Esophagus muscularis mucosa (tissue), 4 donors: ENCODE data around the gene A1BG. TPM values are rescaled to one million over a fixed set of nuclear protein-coding genes. Genes with fewer than 3 reads are reported as not detected.

ENCODE experiments used
- DNase-seq: peaks from one replicate; pipeline ENCODE4 v3.0.0-alpha.2; 2017; ENCODE audit errors: extremely low spot score
- H3K27ac ChIP-seq, 4 donors: fragments of 200-600 bp; sonication (generic); replicated peaks in 1 of 4; 1 replicate in 3 of 4; 2 replicates in 1 of 4; pipeline ENCODE4 v1.5.1; 2016 to 2019; ENCODE audit warnings: mild to moderate bottlenecking in 1 of 4
- H3K27me3 ChIP-seq, 4 donors: fragments of 200-600 bp; sonication (generic); one replicate each; pipeline versions ENCODE4 v1.5.1 to v1.6.0; 2016 to 2019
- H3K36me3 ChIP-seq, 4 donors: fragments of 200-600 bp; sonication (generic); one replicate each; pipeline ENCODE4 v1.5.1; 2016 to 2019
- H3K4me1 ChIP-seq, 4 donors: fragments of 200-600 bp; sonication (generic); one replicate each; pipeline ENCODE4 v1.5.1; 2016 to 2019
- H3K4me3 ChIP-seq, 4 donors: fragments of 200-600 bp; sonication (generic); 1 replicate in 2 of 4; 2 replicates in 2 of 4; pipeline ENCODE4 v1.5.1; 2016 to 2019; ENCODE audit warnings: mild to moderate bottlenecking in 4 of 4, moderate library complexity in 1 of 4
- H3K9me3 ChIP-seq, 4 donors: fragments of 200-600 bp; sonication (generic); 1 replicate in 3 of 4; 2 replicates in 1 of 4; pipeline ENCODE4 v1.5.1; 2016 to 2019
- EP300 ChIP-seq: sonication (generic); formaldehyde crosslinking; IDR thresholded peaks from one replicate; pipeline ENCODE4 v1.6.1; 2017; ENCODE audit warnings: antibody characterized with exemption
- POLR2A ChIP-seq: fragments of 450-650 bp; IDR thresholded peaks from one replicate; pipeline ENCODE4 v1.6.1; 2017; ENCODE audit warnings: antibody characterized with exemption, moderate library complexity, mild to moderate bottlenecking, low read depth
- POLR2AphosphoS5 ChIP-seq, 2 donors: sonication (generic); formaldehyde crosslinking; IDR thresholded peaks; one replicate each; pipeline ENCODE4 v1.6.1; 2017; ENCODE audit warnings: antibody characterized with exemption in 2 of 2
- WGBS: methylation state at CpG from one replicate; pipeline ENCODE4 v1.1.5; 2018; 5-methylcytosine and 5-hydroxymethylcytosine counted together
- intact Hi-C: fragments of 100-400 bp; cut with DNase I; formaldehyde crosslinking; loops from one replicate; pipeline ENCODE4 v1.15.1; 2023
- total RNA-seq, 4 donors: library from RNA; depleted of rRNA; stranded (reverse); fragments of >200 nt; gene quantifications; one replicate each; pipeline versions ENCODE4 v1.1.0 to v1.2.1, GENCODE V29; 2016
- TF ChIP-seq, protein P1 (sequence below), 3 experiments: fragments of 200-600 bp in 2 of 3; fragments of 450-650 bp in 1 of 3; sonication (generic) in 2 of 3; IDR thresholded peaks; one replicate each; pipeline ENCODE4 v1.5.1; 2017 to 2019; ENCODE audit warnings: antibody characterized with exemption in 3 of 3, mild to moderate bottlenecking in 2 of 3, moderate library complexity in 1 of 3

The A1BG gene
- total RNA-seq, 4 donors from 2014 or later = 0.83 to 12.1 (median 9.5) TPM

DNA sequence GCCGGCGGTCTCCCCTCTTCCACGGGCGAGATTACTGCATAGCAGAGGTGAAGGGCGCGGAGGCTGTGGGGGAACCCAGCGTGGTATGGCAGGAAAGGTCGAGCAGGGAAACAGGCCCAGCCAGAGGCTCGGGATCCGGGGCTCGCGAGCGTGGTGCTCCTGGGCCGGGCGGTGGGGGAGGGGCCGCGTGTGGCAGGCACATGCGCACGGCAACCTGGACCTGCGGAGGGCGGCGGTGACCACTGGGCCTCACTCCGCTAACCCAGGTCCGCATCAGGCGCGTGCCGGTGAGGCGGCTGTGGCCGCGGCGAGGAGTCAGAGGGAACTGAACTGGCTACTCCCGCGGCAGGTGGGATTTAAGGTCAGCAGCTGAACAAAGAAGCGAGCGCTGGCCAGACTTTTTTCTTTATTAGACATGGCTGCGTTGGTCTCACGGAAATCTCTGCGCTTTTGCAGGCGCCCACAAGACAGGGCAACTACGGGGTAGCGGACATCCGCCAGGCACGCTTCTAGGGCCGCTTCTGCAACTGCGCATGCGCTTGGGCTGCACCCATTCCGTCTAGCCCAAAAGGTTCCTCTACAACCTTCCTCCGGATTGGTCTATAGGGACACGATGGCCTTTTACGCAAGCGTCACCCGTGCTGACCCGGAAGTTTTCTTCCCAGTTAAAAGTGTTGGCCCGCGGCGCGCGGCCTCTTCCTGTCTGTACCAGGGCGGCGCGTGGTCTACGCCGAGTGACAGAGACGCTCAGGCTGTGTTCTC, 33.5 kb upstream of the A1BG start, which contains the start of gene RPS5:
RPS5 (plus strand) TSS at position 694 of the 762 bp plus-strand sequence. CDS start 869 bp downstream, outside the sequence.
- Histone ChIP-seq H3K27me3 (no peaks in the 10 kb centered on the region), H3K9me3 (no peaks in the 10 kb centered on the region), H3K4me1 (peaks cover 35 to 62% (median 53%) of the 10 kb centered on the region in 4 donors), H3K36me3 (peaks cover 22 to 39% (median 31%) of the 10 kb centered on the region in 4 donors), H3K4me3 (peak within 1 kb of the TSS; percentile 75 to 87 (median 80)), H3K27ac (peak within 1 kb of the TSS; percentile 95 to 99 (median 98))
- TF ChIP-seq EP300 (no peak), POLR2A (peak; percentile 70), POLR2AphosphoS5 (IDR thresholded peaks at IDR 0.05) (peak; percentile 92 to 94)
- DNase-seq = peak; percentile 99
- WGBS = 0% methylated on average over 10 of the region's 64 CpGs
- intact Hi-C loops = no loop called here

DNA sequence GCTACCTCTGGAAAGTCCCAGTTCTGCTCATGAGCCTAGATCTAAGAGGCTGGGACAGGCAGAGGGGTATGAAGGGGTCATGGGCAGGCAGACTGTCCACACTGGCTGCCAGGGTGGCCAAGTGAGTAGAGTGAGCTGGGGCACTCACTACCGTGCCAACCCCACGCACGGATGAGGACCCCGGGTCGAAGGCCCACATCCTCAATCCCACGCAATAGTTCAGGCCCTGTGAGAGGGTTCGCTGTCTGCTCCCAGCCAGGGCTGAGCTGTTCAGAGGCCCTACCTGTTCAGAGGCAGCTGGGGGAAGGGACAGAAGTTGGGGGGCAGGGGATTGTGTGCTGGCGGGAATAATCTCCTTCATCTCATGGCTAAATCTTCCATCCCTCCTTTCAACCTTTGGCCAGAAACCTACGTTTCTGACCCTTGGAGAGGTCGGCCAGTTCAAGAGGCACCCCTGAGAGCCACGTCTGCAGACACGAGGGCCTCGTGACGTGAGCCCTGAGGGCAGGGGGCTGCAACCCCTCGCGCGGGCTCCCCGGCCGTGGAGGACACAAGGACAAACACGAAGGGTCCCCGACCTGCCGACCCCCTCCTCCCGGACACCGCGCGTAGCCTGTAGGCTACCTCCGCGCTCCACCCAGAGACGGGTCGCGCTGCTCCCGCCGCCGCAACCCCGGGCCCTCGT, 32.7 kb upstream of the A1BG start:
- peaks cover 39 to 67% (median 57%) of the 10 kb centered on the region in 4 donors for H3K4me1 ChIP-seq
- H3K4me3 ChIP-seq = peak overlapping the region; percentile 75 to 87 (median 80)
- intact Hi-C loops = no loop called here
- peak overlapping the region; percentile 95 to 99 (median 98) for H3K27ac ChIP-seq
- TF ChIP-seq POLR2A (no peak), EP300 (no peak), POLR2AphosphoS5 (IDR thresholded peaks at IDR 0.05) (no peak)
- TF ChIP-seq, protein P1, sequence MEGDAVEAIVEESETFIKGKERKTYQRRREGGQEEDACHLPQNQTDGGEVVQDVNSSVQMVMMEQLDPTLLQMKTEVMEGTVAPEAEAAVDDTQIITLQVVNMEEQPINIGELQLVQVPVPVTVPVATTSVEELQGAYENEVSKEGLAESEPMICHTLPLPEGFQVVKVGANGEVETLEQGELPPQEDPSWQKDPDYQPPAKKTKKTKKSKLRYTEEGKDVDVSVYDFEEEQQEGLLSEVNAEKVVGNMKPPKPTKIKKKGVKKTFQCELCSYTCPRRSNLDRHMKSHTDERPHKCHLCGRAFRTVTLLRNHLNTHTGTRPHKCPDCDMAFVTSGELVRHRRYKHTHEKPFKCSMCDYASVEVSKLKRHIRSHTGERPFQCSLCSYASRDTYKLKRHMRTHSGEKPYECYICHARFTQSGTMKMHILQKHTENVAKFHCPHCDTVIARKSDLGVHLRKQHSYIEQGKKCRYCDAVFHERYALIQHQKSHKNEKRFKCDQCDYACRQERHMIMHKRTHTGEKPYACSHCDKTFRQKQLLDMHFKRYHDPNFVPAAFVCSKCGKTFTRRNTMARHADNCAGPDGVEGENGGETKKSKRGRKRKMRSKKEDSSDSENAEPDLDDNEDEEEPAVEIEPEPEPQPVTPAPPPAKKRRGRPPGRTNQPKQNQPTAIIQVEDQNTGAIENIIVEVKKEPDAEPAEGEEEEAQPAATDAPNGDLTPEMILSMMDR (IDR thresholded peaks at IDR 0.05) = no peak
- WGBS = 21% methylated on average over 15 of the region's 36 CpGs
- no peaks in the 10 kb centered on the region for H3K27me3 ChIP-seq
- H3K36me3 ChIP-seq = peaks cover 16 to 31% (median 24%) of the 10 kb centered on the region in 4 donors
- H3K9me3 ChIP-seq = no peaks in the 10 kb centered on the region
- no peak for DNase-seq

DNA sequence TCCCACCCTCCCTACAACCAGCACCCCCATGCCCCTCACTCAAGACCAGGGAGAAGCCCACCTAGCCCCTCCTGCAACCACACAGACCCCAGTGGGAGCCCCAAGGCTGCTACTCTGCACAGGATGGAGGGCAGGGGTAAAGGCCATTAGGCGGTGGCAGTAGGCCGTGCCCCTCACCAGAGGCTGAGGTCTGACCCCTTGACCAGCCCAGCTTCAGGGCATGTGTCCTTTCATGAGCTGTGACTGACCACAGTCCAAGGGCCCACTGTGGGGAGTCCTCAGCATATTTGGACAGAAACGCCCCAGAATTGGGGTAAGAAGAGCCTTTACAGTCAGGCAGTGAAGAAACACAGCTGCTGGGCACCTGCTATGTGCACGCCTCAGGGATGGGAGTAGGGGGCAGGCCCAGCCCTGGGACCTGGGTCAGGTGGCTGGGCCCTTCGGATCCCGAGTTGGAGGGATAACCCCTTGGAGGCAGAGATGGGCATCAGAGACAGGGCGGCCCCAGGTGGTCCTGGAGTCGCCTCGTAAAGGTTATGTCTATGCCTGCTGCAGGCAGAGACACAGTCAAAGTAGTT, 32.1 kb upstream of the A1BG start:
- Histone ChIP-seq H3K4me1 (peaks cover 36 to 66% (median 53%) of the 10 kb centered on the region in 4 donors), H3K27me3 (peaks cover 0 to 5% (median 0%) of the 10 kb centered on the region in 4 donors), H3K4me3 (peak overlapping the region; percentile 75 to 87 (median 80)), H3K36me3 (peaks cover 10 to 25% (median 18%) of the 10 kb centered on the region in 4 donors), H3K27ac (peak overlapping the region; percentile 95 to 99 (median 98)), H3K9me3 (no peaks in the 10 kb centered on the region)
- TF ChIP-seq POLR2A (no peak), EP300 (no peak), POLR2AphosphoS5 (IDR thresholded peaks at IDR 0.05) (no peak)
- TF ChIP-seq, protein P1 (IDR thresholded peaks at IDR 0.05) = no peak
- intact Hi-C loops = no loop called here
- no peak for DNase-seq
- 90% methylated on average over 7 of the region's 9 CpGs for WGBS

DNA sequence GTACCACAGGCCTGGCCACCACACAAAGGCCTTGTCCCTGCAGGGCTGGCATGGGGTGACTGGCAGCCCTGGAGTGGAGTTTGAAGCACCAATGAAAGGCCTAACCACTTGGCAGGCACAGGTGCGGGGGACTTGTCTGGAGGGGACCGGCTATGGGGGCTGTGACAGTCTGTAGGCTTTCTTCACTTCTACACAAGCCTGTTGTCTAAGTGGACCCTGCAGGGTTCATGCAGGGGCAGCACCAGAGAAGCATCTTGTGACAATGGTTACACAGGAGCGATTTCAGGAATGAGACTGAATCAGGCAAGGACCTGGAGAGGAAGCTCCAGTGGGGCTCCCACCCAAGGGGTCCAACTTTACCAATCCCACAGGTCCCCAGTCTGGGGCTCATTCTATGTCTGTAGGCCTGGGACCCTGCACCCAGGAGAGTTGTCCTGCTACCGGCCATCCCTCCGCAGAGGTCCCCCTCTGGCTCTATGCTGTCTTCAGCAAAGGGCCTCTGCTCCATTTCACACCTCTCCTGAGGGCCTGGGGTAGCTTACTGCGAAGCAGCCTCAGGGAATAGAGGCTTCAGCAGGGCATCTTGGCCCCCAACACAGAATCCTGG, 29.8 kb upstream of the A1BG start:
- TF ChIP-seq EP300 (no peak), POLR2AphosphoS5 (IDR thresholded peaks at IDR 0.05) (no peak), POLR2A (no peak)
- TF ChIP-seq, protein P1 (IDR thresholded peaks at IDR 0.05) = no peak
- intact Hi-C loops = no loop called here
- no peak for DNase-seq
- peaks cover 39 to 59% (median 44%) of the 10 kb centered on the region in 4 donors for H3K4me1 ChIP-seq
- peaks cover 0 to 2% (median under 1%) of the 10 kb centered on the region in 4 donors for H3K36me3 ChIP-seq
- 94% methylated on average over 3 of the region's 6 CpGs for WGBS
- no peaks in the 10 kb centered on the region for H3K9me3 ChIP-seq
- H3K4me3 ChIP-seq = no peak overlapping the region
- no peak overlapping the region for H3K27ac ChIP-seq
- H3K27me3 ChIP-seq = peaks cover 0 to 5% (median 0%) of the 10 kb centered on the region in 4 donors
